OCI-LY3 (cell line): ENCODE data around the gene IL4I1.

Experiments
- EZH2phosphoT487 ChIP-seq: fragments of 200-600 bp; shearing (Covaris generic); IDR thresholded peaks from 2 replicates; pipeline ENCODE4 v1.6.1; 2018; ENCODE audit warnings: antibody characterized with exemption, mixed run types, low read depth
- TF ChIP-seq, protein P1 (sequence below): fragments of 200-600, 300-600 bp; sonication (generic); IDR thresholded peaks from 2 replicates; pipeline ENCODE4 v1.5.1; 2014; ENCODE audit warnings: antibody characterized with exemption, low read length, low read depth

GRCh38 chr19:49907745-49908446 is 11.2 kb upstream of the IL4I1 start:
- TF ChIP-seq, protein P1, sequence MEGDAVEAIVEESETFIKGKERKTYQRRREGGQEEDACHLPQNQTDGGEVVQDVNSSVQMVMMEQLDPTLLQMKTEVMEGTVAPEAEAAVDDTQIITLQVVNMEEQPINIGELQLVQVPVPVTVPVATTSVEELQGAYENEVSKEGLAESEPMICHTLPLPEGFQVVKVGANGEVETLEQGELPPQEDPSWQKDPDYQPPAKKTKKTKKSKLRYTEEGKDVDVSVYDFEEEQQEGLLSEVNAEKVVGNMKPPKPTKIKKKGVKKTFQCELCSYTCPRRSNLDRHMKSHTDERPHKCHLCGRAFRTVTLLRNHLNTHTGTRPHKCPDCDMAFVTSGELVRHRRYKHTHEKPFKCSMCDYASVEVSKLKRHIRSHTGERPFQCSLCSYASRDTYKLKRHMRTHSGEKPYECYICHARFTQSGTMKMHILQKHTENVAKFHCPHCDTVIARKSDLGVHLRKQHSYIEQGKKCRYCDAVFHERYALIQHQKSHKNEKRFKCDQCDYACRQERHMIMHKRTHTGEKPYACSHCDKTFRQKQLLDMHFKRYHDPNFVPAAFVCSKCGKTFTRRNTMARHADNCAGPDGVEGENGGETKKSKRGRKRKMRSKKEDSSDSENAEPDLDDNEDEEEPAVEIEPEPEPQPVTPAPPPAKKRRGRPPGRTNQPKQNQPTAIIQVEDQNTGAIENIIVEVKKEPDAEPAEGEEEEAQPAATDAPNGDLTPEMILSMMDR: no peak
- no peak for TF ChIP-seq EZH2phosphoT487
